ENCODE measurements around the gene MICOS13. TPM values are rescaled to one million over a fixed set of nuclear protein-coding genes. Genes with fewer than 3 reads are reported as not detected.

MICOS13 gene
- total RNA-seq, 1 donor, result 21.0 TPM

DNA sequence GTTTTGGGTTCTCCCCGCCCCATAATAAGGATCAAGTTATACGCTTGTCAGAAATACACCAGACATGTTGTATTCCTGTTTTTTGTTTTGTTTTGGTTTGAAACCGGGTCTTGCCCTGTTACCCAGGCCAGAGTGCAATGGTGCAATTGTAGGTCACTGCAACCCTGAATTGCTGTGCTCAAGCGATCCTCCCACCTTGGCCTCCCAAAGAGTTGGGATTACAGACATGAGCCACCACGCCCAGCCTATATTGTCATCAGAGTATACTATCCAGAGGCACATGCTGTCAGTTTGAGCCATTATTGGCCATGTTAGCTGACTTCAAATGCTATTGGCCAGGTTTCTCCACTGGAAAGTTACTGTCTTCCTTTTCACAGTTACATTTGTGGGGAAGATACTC, 47.7 kb downstream of the MICOS13 start:
- Histone ChIP-seq H3K27ac (ENCODE audit: low read depth, low read length) (peak overlapping the region; percentile 13), H4K20me1 (ENCODE audit: insufficient read depth, low read length) (peaks cover 54% of the 10 kb centered on the region), H3K79me2 (ENCODE audit: insufficient read depth, low read length) (peaks cover 98% of the 10 kb centered on the region), H3K4me2 (ENCODE audit: insufficient read depth, low read length) (no peak overlapping the region), H2AFZ (ENCODE audit: low read length) (no peak overlapping the region), H3K36me3 (ENCODE audit: insufficient read depth, low read length) (peaks cover 27% of the 10 kb centered on the region), H3K4me3 (ENCODE audit: insufficient read depth, low read length) (no peak overlapping the region), H3K9me3 (ENCODE audit: low read depth, low read length) (no peaks in the 10 kb centered on the region), H3K4me1 (ENCODE audit: insufficient read depth, low read length) (peaks cover 27% of the 10 kb centered on the region), H3K27me3 (ENCODE audit: insufficient read depth, low read length) (no peaks in the 10 kb centered on the region)
- no peak for DNase-seq (ENCODE audit: insufficient read length, low spot score, missing footprints)
- TF ChIP-seq, protein P1, sequence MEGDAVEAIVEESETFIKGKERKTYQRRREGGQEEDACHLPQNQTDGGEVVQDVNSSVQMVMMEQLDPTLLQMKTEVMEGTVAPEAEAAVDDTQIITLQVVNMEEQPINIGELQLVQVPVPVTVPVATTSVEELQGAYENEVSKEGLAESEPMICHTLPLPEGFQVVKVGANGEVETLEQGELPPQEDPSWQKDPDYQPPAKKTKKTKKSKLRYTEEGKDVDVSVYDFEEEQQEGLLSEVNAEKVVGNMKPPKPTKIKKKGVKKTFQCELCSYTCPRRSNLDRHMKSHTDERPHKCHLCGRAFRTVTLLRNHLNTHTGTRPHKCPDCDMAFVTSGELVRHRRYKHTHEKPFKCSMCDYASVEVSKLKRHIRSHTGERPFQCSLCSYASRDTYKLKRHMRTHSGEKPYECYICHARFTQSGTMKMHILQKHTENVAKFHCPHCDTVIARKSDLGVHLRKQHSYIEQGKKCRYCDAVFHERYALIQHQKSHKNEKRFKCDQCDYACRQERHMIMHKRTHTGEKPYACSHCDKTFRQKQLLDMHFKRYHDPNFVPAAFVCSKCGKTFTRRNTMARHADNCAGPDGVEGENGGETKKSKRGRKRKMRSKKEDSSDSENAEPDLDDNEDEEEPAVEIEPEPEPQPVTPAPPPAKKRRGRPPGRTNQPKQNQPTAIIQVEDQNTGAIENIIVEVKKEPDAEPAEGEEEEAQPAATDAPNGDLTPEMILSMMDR (IDR thresholded peaks at IDR 0.05; ENCODE audit: extremely low read depth, low read depth, low read length), result no peak

DNA sequence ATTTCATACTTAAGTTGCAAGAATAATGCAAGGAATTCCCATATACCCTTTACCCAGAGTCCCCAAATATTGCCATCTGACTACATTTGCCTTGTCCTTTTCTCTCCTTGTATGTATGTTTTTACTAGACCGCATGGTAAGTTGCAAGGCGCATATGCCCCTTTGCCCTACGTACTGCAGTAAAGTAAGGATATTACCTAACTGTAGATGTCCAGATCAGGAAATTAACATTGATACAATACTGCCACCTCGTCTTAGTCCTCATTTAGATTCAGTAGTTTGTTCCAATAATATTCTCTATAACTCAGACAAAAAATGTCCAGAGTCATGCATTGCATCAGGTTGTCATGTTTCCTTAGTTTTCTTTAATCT, 48.1 kb downstream of the MICOS13 start:
- Histone ChIP-seq H2AFZ (ENCODE audit: low read length) (no peak overlapping the region), H3K79me2 (ENCODE audit: insufficient read depth, low read length) (peaks cover 98% of the 10 kb centered on the region), H3K4me1 (ENCODE audit: insufficient read depth, low read length) (peaks cover 29% of the 10 kb centered on the region), H3K27me3 (ENCODE audit: insufficient read depth, low read length) (no peaks in the 10 kb centered on the region), H4K20me1 (ENCODE audit: insufficient read depth, low read length) (peaks cover 56% of the 10 kb centered on the region), H3K36me3 (ENCODE audit: insufficient read depth, low read length) (peaks cover 31% of the 10 kb centered on the region), H3K4me3 (ENCODE audit: insufficient read depth, low read length) (no peak overlapping the region), H3K4me2 (ENCODE audit: insufficient read depth, low read length) (peak overlapping the region; percentile 30), H3K9me3 (ENCODE audit: low read depth, low read length) (no peaks in the 10 kb centered on the region), H3K27ac (ENCODE audit: low read depth, low read length) (peak overlapping the region; percentile 65)
- TF ChIP-seq, protein P1 (IDR thresholded peaks at IDR 0.05; ENCODE audit: extremely low read depth, low read depth, low read length), result no peak
- DNase-seq (ENCODE audit: insufficient read length, low spot score, missing footprints), result no peak

DNA sequence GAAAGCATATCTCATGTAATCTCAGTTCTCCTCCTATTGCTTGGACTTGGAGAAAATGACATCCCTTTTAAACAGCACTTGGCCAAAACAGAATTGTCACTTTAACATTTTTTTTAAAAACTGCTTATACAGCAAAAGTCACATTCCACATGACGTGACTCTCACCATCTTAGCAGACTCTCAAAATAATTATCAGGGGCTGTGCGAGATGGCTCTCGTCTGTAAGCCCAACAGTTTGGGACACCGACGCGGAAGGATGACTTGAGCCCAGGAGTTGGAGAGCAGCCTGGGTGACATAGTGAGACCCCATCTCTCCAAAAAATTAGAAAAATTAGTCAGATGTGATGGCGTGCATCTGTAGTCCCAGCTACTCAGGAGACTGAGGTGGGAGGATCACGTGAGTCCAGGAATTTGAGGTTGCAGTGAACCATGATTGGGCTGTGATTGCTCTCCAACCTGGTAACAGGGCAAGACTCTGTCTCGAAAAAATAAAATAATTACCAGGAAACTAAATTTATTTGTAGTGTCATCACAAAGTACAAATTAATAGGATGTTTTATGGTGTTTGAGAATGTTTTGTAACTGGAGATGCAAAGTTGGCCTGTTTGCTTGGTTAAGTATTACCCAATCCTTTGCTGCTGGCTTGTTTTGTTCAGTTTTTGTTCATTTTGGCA, 48.6 kb downstream of the MICOS13 start:
- no peaks in the 10 kb centered on the region for H3K27me3 ChIP-seq (ENCODE audit: insufficient read depth, low read length)
- H3K27ac ChIP-seq (ENCODE audit: low read depth, low read length), result peak overlapping the region; percentile 65
- H3K4me1 ChIP-seq (ENCODE audit: insufficient read depth, low read length), result peaks cover 35% of the 10 kb centered on the region
- H3K9me3 ChIP-seq (ENCODE audit: low read depth, low read length), result no peaks in the 10 kb centered on the region
- peaks cover 61% of the 10 kb centered on the region for H4K20me1 ChIP-seq (ENCODE audit: insufficient read depth, low read length)
- TF ChIP-seq, protein P1 (IDR thresholded peaks at IDR 0.05; ENCODE audit: extremely low read depth, low read depth, low read length), result no peak
- H3K79me2 ChIP-seq (ENCODE audit: insufficient read depth, low read length), result peaks cover 99% of the 10 kb centered on the region
- H3K4me3 ChIP-seq (ENCODE audit: insufficient read depth, low read length), result no peak overlapping the region
- H3K36me3 ChIP-seq (ENCODE audit: insufficient read depth, low read length), result peaks cover 36% of the 10 kb centered on the region
- peak overlapping the region; percentile 30 for H3K4me2 ChIP-seq (ENCODE audit: insufficient read depth, low read length)
- no peak for DNase-seq (ENCODE audit: insufficient read length, low spot score, missing footprints)
- H2AFZ ChIP-seq (ENCODE audit: low read length), result no peak overlapping the region

DNA sequence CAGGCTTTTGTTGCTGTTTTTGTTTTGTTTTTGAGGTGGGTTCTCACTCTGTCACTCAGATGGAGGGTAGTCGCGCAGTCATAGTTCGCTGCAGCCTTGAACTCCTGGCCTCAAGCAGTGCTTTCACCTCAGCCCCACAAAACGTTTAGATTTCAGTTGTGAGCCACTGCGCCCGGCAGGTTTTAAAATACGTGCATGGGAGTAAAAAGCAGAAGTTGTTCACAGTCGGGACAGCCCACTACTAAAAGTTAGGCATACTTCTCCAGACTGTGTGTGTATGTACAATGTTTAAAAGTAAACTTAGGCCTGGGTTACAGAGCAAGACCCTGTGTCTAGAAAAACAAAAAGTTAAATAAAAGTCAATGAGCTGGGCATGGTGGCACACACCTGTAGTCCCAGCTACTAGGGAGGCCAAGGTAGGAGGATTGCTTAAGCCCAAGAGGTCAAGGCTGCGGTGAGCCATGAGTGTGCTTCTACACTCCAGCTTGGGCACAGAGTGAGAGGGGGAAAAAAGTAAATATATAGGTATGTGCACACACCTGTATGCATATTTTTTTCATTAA, 51.3 kb downstream of the MICOS13 start:
- Histone ChIP-seq H3K9me3 (ENCODE audit: low read depth, low read length) (no peaks in the 10 kb centered on the region), H3K4me2 (ENCODE audit: insufficient read depth, low read length) (peak overlapping the region; percentile 14), H3K27ac (ENCODE audit: low read depth, low read length) (peak overlapping the region; percentile 19), H3K79me2 (ENCODE audit: insufficient read depth, low read length) (peaks cover 99% of the 10 kb centered on the region), H3K27me3 (ENCODE audit: insufficient read depth, low read length) (no peaks in the 10 kb centered on the region), H3K4me3 (ENCODE audit: insufficient read depth, low read length) (no peak overlapping the region), H2AFZ (ENCODE audit: low read length) (no peak overlapping the region), H4K20me1 (ENCODE audit: insufficient read depth, low read length) (peaks cover 75% of the 10 kb centered on the region), H3K4me1 (ENCODE audit: insufficient read depth, low read length) (peaks cover 56% of the 10 kb centered on the region), H3K36me3 (ENCODE audit: insufficient read depth, low read length) (peaks cover 55% of the 10 kb centered on the region)
- TF ChIP-seq, protein P1 (IDR thresholded peaks at IDR 0.05; ENCODE audit: extremely low read depth, low read depth, low read length), result no peak
- no peak for DNase-seq (ENCODE audit: insufficient read length, low spot score, missing footprints)

All from osteoblast (primary cell).